Midbrain (tissue), 1 donor: Measurements from ENCODE around the gene TBC1D30.

Experiments used
- DNase-seq: peaks from one replicate; lab custom pipeline; 2025; lab: John Stamatoyannopoulos, UW

The TBC1D30 gene

GRCh38 chr12:64911081-64911480, 86.6 kb downstream of the TBC1D30 start:
- no peak for DNase-seq

- no peak for DNase-seq
Measured at GRCh38 chr12:64911912-64912311, 87.5 kb downstream of the TBC1D30 start.

DNA sequence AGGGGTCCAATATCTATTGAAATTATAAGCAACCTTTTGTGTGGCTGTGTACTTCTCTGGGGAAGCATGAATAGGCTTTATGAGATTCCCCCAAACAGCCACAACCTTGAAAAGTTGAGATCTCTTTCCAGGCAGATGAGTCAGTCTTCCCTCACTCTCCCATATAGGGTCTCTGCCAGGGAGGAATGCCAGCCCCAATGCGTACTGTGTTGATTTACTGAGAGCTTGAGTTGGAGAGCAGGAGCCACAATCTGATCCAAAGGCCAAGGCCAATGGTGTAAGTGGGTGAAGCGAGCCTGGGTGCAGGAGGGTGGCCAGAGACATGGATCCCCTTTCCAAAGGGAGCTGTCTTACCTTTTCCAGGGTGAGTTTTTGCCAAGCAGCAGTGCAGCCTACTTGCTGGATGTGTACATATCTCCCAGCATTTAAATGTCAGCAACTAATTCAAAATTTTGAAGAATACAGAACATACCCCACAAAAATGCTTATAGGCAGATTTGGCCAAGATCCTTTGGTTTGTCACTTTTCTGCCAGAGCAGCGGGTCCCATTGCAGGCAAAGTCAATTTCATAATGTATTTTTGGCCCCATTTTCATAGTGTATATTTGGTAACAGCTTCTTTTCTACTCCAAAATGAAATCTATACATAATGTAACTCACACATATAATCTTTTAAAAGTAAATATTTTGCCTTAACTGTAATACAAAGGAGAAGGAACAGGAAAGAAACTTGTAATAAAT, 88.2 kb downstream of the TBC1D30 start:
- no peak for DNase-seq

GRCh38 chr12:64915242-64915641, 90.8 kb downstream of the TBC1D30 start:
- no peak for DNase-seq

GRCh38 chr12:64916411-64917261, 92.2 kb downstream of the TBC1D30 start:
- DNase-seq: no peak

GRCh38 chr12:64918344-64918743, 93.9 kb downstream of the TBC1D30 start:
- no peak for DNase-seq

DNA sequence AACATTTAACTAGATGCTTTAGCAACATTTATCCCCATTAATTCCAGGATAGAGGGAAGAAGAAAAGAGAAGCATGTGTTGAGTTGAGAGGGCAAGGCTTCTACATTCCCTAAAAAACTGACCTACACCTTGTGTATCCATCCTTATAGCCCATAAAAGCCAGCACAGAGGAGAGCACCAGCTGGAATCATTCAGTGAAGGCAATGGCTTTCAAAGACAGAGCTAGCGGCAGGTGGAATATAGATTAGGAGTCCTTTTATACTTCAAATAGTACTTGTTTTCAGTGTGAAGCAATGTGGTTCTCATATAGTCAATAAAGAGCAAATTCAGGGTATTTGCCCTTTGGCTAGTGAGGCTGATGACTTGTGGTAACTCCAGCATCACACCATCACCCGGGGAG, 94.4 kb downstream of the TBC1D30 start:
- DNase-seq: no peak

DNA sequence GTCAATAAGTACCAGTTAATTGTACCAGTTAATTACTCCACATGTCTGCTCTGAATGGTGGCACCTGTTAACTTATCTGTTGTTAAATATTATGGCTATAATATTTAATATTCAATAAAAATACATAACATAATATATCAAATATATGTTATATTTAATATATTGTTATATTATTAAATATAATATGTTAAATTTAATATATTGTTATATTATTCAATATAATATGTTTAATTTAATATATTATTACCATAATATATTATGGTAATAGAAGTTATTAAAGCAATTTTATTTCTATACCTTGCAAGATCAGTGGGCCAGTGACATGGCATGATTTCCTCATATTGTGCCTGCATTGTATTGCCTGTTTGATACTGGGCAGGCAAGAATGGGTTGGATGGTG, 98.4 kb downstream of the TBC1D30 start:
- no peak for DNase-seq

DNA sequence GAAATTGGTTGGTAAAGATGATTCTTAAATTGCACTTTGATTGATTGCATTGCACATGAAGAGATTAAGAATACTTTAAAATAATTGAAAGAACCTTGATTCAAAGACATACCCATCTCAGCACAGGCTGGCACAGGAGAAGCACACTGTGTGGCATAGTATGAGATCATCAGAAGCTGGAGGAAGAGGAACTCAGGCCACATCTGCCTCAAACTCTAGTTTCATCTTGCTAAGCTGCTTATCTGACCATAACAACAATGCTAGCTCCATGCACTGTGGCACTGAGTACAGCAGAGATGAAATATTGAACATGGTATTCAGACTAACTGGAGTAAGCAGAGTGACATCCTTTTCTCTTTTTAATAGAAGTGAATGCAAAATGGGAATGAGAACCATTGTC, 99.1 kb downstream of the TBC1D30 start:
- DNase-seq: no peak
